ENCODE results near the gene DGLUCY. TPM values are rescaled to one million over a fixed set of nuclear protein-coding genes. Genes with fewer than 3 reads are reported as not detected.

The DGLUCY gene
- total RNA-seq, 1 donor from 2014 or later, result 15.6 TPM

DNA sequence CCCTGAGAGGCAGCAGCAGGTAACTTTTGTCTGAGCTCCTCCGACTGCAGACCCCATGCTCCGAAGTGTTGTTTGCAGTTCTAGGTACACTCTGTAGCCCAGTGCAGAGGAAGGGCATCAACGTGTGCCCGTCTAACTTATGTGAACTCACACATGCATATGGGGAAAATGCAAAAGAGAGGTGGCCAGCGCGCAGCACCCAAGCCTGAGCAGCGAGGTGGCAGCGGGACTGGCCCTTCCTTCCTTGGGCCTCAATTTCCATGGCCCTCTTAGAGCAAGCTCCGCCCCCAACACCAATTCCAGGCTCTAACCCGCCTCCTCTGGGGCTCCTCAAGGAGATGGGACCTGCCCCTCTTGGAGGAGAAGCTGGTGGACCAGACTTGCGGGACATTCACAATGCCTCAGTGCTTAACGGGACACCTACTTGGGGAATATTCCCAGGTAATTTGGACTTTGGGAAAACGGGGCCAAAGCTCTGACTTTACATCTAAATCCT, 102.9 kb downstream of the DGLUCY start:
- Mint-ChIP-seq H3K9me3 (peaks cover 3% of the 10 kb centered on the region), H3K36me3 (ENCODE audit: low read depth) (peaks cover 6% of the 10 kb centered on the region), H3K4me3 (no peak overlapping the region), H3K27ac (ENCODE audit: unreplicated experiment) (peak overlapping the region; percentile 60), H3K27me3 (ENCODE audit: low read depth) (no peaks in the 10 kb centered on the region), H3K4me1 (peaks cover 11% of the 10 kb centered on the region)
- TF ChIP-seq, protein P1, sequence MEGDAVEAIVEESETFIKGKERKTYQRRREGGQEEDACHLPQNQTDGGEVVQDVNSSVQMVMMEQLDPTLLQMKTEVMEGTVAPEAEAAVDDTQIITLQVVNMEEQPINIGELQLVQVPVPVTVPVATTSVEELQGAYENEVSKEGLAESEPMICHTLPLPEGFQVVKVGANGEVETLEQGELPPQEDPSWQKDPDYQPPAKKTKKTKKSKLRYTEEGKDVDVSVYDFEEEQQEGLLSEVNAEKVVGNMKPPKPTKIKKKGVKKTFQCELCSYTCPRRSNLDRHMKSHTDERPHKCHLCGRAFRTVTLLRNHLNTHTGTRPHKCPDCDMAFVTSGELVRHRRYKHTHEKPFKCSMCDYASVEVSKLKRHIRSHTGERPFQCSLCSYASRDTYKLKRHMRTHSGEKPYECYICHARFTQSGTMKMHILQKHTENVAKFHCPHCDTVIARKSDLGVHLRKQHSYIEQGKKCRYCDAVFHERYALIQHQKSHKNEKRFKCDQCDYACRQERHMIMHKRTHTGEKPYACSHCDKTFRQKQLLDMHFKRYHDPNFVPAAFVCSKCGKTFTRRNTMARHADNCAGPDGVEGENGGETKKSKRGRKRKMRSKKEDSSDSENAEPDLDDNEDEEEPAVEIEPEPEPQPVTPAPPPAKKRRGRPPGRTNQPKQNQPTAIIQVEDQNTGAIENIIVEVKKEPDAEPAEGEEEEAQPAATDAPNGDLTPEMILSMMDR (conservative IDR thresholded peaks at IDR 0.05), result no peak
- no peak for DNase-seq (ENCODE audit: low read depth, low spot score)

DNA sequence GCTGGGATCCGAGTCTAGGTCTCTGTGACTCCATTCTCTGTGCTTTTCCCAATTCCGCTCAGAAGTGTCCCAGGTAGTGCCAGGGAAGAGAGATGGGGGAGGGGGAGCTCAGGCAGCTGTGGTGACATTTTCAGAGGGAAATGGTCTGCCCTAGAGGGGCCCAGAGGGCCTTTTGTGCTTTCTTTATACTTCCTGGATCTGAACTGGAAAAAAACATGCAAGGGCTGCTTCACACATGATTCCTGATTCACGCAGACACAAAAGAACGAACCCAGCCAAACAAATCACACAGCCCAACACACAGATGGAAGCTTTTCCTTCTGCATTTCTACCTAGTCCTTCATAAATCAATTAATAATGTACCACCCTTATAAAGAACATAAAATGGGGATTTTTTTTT, 104.1 kb downstream of the DGLUCY start:
- Mint-ChIP-seq H3K36me3 (ENCODE audit: low read depth) (peaks cover 6% of the 10 kb centered on the region), H3K4me1 (peaks cover 16% of the 10 kb centered on the region), H3K9me3 (peaks cover 3% of the 10 kb centered on the region), H3K27me3 (ENCODE audit: low read depth) (no peaks in the 10 kb centered on the region), H3K4me3 (no peak overlapping the region), H3K27ac (ENCODE audit: unreplicated experiment) (peak overlapping the region; percentile 90)
- TF ChIP-seq, protein P1 (conservative IDR thresholded peaks at IDR 0.05), result no peak
- no peak for DNase-seq (ENCODE audit: low read depth, low spot score)

DNA sequence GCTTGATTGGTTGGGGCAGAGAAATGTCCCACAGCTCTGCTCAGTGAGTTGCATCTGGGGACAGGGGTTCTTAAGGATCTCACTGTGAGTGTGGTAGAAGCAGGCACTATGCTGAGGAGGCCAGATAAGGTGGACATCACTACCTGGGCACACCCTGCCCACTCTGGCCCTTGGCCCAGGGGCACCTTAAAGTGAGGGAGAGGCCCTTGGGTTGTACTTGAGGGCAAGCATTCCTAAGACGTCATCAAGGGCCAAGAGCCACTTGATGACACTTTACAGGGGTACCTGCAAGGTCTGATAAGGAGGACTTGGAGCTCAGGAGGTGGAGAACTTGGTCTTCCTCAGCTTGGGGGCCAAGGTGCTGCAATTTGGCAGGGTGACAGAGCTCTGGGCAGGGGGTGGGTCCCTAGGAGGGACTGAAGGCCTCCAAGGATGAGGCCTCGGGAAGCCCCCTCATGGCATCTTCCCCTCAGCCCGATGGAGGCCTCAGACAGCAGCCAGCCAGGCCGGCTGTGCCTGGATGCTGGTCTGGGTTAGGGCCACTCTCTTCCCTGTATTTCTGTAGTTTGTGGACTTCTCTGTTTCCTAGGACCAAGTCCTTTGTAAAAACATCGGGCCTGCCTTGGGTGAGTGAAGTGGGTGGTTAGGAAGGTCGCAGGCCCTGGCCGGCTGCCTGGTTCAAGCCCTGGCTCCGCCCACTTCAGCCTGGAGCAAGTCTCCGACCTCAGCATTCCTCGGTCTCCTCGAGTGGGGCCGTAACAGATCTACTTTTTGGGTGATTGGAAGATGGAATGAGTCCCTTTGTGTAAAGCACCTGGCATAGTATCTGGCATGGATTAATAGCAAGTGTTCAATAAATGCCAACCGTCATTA, 105.9 kb downstream of the DGLUCY start:
- TF ChIP-seq, protein P1 (conservative IDR thresholded peaks at IDR 0.05), result no peak
- peaks cover 4% of the 10 kb centered on the region for H3K36me3 Mint-ChIP-seq (ENCODE audit: low read depth)
- H3K9me3 Mint-ChIP-seq, result peaks cover 3% of the 10 kb centered on the region
- no peaks in the 10 kb centered on the region for H3K27me3 Mint-ChIP-seq (ENCODE audit: low read depth)
- peaks cover 16% of the 10 kb centered on the region for H3K4me1 Mint-ChIP-seq
- no peak overlapping the region for H3K27ac Mint-ChIP-seq (ENCODE audit: unreplicated experiment)
- no peak overlapping the region for H3K4me3 Mint-ChIP-seq
- DNase-seq (ENCODE audit: low read depth, low spot score), result no peak

DNA sequence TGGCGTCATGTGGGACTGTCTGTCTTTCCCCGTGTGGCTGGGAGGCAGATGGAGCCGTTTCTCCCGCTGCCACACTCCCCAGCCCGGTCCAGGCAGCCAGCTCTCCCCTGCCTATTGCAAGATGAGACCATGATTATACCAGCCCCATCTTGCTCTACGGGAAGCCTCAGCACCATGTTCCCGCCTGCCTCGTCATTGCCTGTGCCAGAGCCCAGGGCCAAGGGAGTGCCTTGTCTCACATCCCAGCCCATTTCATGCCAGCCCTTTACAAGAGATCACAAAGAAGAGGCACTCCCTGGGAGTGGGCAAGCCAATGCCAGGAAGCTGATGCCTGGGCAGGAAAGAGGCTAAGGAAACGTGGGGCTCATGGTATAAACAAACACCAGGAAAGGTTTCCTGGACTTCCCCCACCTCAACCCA, 106.7 kb downstream of the DGLUCY start:
- Mint-ChIP-seq H3K27me3 (ENCODE audit: low read depth) (no peaks in the 10 kb centered on the region), H3K9me3 (peaks cover 3% of the 10 kb centered on the region)
- DNase-seq (ENCODE audit: low read depth, low spot score), result no peak

DNA sequence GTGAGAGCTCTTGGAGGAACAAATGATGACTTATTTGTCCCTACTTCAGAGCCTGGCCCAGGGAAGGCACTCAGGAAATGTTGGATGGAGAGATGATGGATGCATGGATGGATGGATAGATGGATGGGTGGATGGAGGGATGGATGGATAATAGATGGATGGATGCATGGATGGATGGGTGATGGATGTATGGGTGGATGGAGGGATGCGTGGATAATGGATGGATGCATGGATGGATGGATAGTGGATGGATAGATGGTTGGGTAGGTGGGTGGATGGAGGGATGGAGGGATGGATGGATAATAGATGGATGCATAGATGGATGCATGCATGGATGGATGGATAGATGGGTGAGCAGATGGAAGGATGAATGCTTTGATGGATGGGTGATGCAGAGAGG, 107.4 kb downstream of the DGLUCY start:
- no peak overlapping the region for H3K4me3 Mint-ChIP-seq
- peaks cover 16% of the 10 kb centered on the region for H3K4me1 Mint-ChIP-seq
- DNase-seq (ENCODE audit: low read depth, low spot score), result no peak
- TF ChIP-seq, protein P1 (conservative IDR thresholded peaks at IDR 0.05), result no peak
- peaks cover 4% of the 10 kb centered on the region for H3K36me3 Mint-ChIP-seq (ENCODE audit: low read depth)
- H3K27ac Mint-ChIP-seq (ENCODE audit: unreplicated experiment), result peak overlapping the region; percentile 51
- H3K27me3 Mint-ChIP-seq (ENCODE audit: low read depth), result no peaks in the 10 kb centered on the region
- peaks cover 3% of the 10 kb centered on the region for H3K9me3 Mint-ChIP-seq

More for the DNA sequence above, 106.7 kb downstream of the DGLUCY start:
- Mint-ChIP-seq H3K27ac (ENCODE audit: unreplicated experiment) (no peak overlapping the region), H3K36me3 (ENCODE audit: low read depth) (peaks cover 4% of the 10 kb centered on the region), H3K4me1 (peaks cover 16% of the 10 kb centered on the region), H3K4me3 (no peak overlapping the region)
- TF ChIP-seq, protein P1 (conservative IDR thresholded peaks at IDR 0.05), result no peak
